ENCODE measurements around the gene SHISA6.

- no peak for TF ChIP-seq EZH2 (IDR thresholded peaks at IDR 0.05)
- TF ChIP-seq, protein P1, sequence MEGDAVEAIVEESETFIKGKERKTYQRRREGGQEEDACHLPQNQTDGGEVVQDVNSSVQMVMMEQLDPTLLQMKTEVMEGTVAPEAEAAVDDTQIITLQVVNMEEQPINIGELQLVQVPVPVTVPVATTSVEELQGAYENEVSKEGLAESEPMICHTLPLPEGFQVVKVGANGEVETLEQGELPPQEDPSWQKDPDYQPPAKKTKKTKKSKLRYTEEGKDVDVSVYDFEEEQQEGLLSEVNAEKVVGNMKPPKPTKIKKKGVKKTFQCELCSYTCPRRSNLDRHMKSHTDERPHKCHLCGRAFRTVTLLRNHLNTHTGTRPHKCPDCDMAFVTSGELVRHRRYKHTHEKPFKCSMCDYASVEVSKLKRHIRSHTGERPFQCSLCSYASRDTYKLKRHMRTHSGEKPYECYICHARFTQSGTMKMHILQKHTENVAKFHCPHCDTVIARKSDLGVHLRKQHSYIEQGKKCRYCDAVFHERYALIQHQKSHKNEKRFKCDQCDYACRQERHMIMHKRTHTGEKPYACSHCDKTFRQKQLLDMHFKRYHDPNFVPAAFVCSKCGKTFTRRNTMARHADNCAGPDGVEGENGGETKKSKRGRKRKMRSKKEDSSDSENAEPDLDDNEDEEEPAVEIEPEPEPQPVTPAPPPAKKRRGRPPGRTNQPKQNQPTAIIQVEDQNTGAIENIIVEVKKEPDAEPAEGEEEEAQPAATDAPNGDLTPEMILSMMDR (IDR thresholded peaks at IDR 0.05), result no peak
Observed at GRCh38 chr17:11506635-11507034, 265.6 kb downstream of the SHISA6 start.
